Measurements from ENCODE around the gene THBS3.
A peak's percentile ranks its signal among the peaks of the same experiment; 100 is the strongest.
"Not testable (repeated sequence)": the region's sequence is repeated elsewhere in the genome, so short reads cannot be mapped to it uniquely, and the experiment has no call there.

THBS3 gene

GRCh38 chr1:155250246-155250632 is 42.5 kb upstream of the THBS3 start:
- DNase-seq (ENCODE audit: extremely low spot score) = no peak
- no peak for TF ChIP-seq SUZ12 (IDR thresholded peaks at IDR 0.05)
- no peak for TF ChIP-seq CTBP1 (IDR thresholded peaks at IDR 0.05; ENCODE audit: borderline replicate concordance)
- no peak for TF ChIP-seq ARNT (IDR thresholded peaks at IDR 0.05)
- TF ChIP-seq BHLHE40 (IDR thresholded peaks at IDR 0.05; ENCODE audit: borderline replicate concordance) = no peak
- no peak for TF ChIP-seq FOXA1 (IDR thresholded peaks at IDR 0.05)
- no peak for TF ChIP-seq ELF4 (IDR thresholded peaks at IDR 0.05)
- no peak for TF ChIP-seq FOXM1 (IDR thresholded peaks at IDR 0.05; ENCODE audit: borderline replicate concordance)
- TF ChIP-seq ZNF384 (IDR thresholded peaks at IDR 0.05) = no peak
- CTCF ChIA-PET = interaction anchor here (0.7 to 4.2 kb wide), 24 partner anchors 9 to 401 kb away, joined by 3 to 62 read pairs (median 8); partner anchors contain the start of genes CLK2, FDPS, HCN3 and RUSC1
- POLR2A ChIA-PET = interaction anchor here (0.7 to 3.2 kb wide), 15 partner anchors 9 to 77 kb away, joined by 3 to 32 read pairs (median 7); partner anchors contain the start of genes CLK2, FDPS, HCN3 and KRTCAP2

- TF ChIP-seq NFRKB (IDR thresholded peaks at IDR 0.05) (no peak), CTBP1 (IDR thresholded peaks at IDR 0.05; ENCODE audit: borderline replicate concordance) (no peak), LEF1 (IDR thresholded peaks at IDR 0.05; ENCODE audit: borderline replicate concordance) (no peak), ELF4 (IDR thresholded peaks at IDR 0.05) (no peak), ARNT (IDR thresholded peaks at IDR 0.05) (no peak), FOXK2 (IDR thresholded peaks at IDR 0.05) (no peak), FOXM1 (IDR thresholded peaks at IDR 0.05; ENCODE audit: borderline replicate concordance) (no peak), BHLHE40 (IDR thresholded peaks at IDR 0.05; ENCODE audit: borderline replicate concordance) (no peak), HDGF (IDR thresholded peaks at IDR 0.05; ENCODE audit: borderline replicate concordance) (no peak), L3MBTL2 (conservative IDR thresholded peaks at IDR 0.05) (no peak), TARDBP (IDR thresholded peaks at IDR 0.05) (no peak), SP1 (IDR thresholded peaks at IDR 0.05) (no peak), SUZ12 (IDR thresholded peaks at IDR 0.05) (no peak), ZNF384 (IDR thresholded peaks at IDR 0.05) (no peak), FOXA1 (IDR thresholded peaks at IDR 0.05) (no peak), PKNOX1 (IDR thresholded peaks at IDR 0.05) (no peak)
- CTCF ChIA-PET = interaction anchor here (0.9 to 1.7 kb wide), 2 partner anchors 13 to 76 kb away, joined by 3 to 5 read pairs; partner anchors contain the start of gene SCAMP3
- POLR2A ChIA-PET = interaction anchor here (1.6 to 5.6 kb wide), 3 partner anchors 25 to 77 kb away, joined by 5 to 28 read pairs (median 6); partner anchors contain the start of genes CLK2 and FDPS
- DNase-seq (ENCODE audit: extremely low spot score) = no peak
Measured at GRCh38 chr1:155247667-155248553, 40.2 kb upstream of the THBS3 start.

- DNase-seq (ENCODE audit: extremely low spot score); CTCF ChIA-PET: not testable (repeated sequence)
- POLR2A ChIA-PET = interaction anchor here (2.1 to 5.6 kb wide), 2 partner anchors 26 to 61 kb away, joined by 5 to 28 read pairs; partner anchors contain the start of genes CLK2 and FDPS
Measured at GRCh38 chr1:155246796-155247195, 39.1 kb upstream of the THBS3 start.

- DNase-seq (ENCODE audit: extremely low spot score) = no peak
- ChIA-PET POLR2A (interaction anchor here (0.7 to 5.7 kb wide), 20 partner anchors 9 to 500 kb away, joined by 3 to 43 read pairs (median 6); partner anchors contain the start of genes CLK2, ENTREP3, HCN3 and KRTCAP2), CTCF (no interaction called here)
- TF ChIP-seq BHLHE40 (IDR thresholded peaks at IDR 0.05; ENCODE audit: borderline replicate concordance) (no peak), HDGF (IDR thresholded peaks at IDR 0.05; ENCODE audit: borderline replicate concordance) (0 out of 2 replicates have a peak, but pooled peaks have one; percentile 75)
Measured at GRCh38 chr1:155245163-155245524, 37.4 kb upstream of the THBS3 start.

- CTCF ChIA-PET = interaction anchor here (0.6 to 1.2 kb wide), 5 partner anchors 20 to 1375 kb away, joined by 3 to 7 read pairs (median 4); partner anchors contain the start of gene HAPLN2
- TF ChIP-seq CTBP1 (IDR thresholded peaks at IDR 0.05; ENCODE audit: borderline replicate concordance) (peak; percentile 99), NFRKB (IDR thresholded peaks at IDR 0.05) (no peak), FOXA1 (IDR thresholded peaks at IDR 0.05) (no peak), ELF4 (IDR thresholded peaks at IDR 0.05) (no peak; the same call in 1 of the 2 replicates), HDGF (IDR thresholded peaks at IDR 0.05; ENCODE audit: borderline replicate concordance) (no peak), FOXK2 (IDR thresholded peaks at IDR 0.05) (no peak), ZNF384 (IDR thresholded peaks at IDR 0.05) (no peak), TARDBP (IDR thresholded peaks at IDR 0.05) (peak; percentile 65; the same call in 1 of the 2 replicates), LEF1 (IDR thresholded peaks at IDR 0.05; ENCODE audit: borderline replicate concordance) (no peak), BHLHE40 (IDR thresholded peaks at IDR 0.05; ENCODE audit: borderline replicate concordance) (no peak), ARNT (IDR thresholded peaks at IDR 0.05) (peak; percentile 95), SUZ12 (IDR thresholded peaks at IDR 0.05) (no peak), PKNOX1 (IDR thresholded peaks at IDR 0.05) (peak; percentile 98), L3MBTL2 (conservative IDR thresholded peaks at IDR 0.05) (peak; percentile 98), SP1 (IDR thresholded peaks at IDR 0.05) (no peak), FOXM1 (IDR thresholded peaks at IDR 0.05; ENCODE audit: borderline replicate concordance) (peak; percentile 94)
- DNase-seq (ENCODE audit: extremely low spot score) = peak; percentile 96
- POLR2A ChIA-PET = interaction anchor here (0.7 to 5.7 kb wide), 28 partner anchors 8 to 500 kb away, joined by 3 to 43 read pairs (median 4); partner anchors contain the start of genes CLK2, ENTREP3, FDPS and HCN3
Measured at GRCh38 chr1:155244368-155245162, 36.9 kb upstream of the THBS3 start.

Data from HEK293T (cell line).